GM23338 (cell line): Measurements from ENCODE around the gene ANKFN1. TPM values are rescaled to one million over a fixed set of nuclear protein-coding genes. Genes with fewer than 3 reads are reported as not detected.
A peak's percentile ranks its signal among the peaks of the same experiment; 100 is the strongest.

Experiments
- ATAC-seq: fragments of 200-7000 bp; cut with Tn5 transposase; 3 replicates; pipeline ENCODE4 v1.9.1; 2020
- DNase-seq: peaks from one replicate; pipeline ENCODE4 v3.0.0-alpha.2; 2015; ENCODE audit warnings: low spot score
- H2AFZ ChIP-seq: fragments of 200-600 bp; sonication (generic); 2 replicates; pipeline ENCODE4 v1.8.0; 2016; ENCODE audit warnings: antibody characterized with exemption, mild to moderate bottlenecking, moderate library complexity
- H3F3A ChIP-seq: fragments of 200-600 bp; sonication (generic); replicated peaks from 2 replicates; pipeline ENCODE4 v1.8.0; 2017; ENCODE audit warnings: antibody characterized with exemption, mixed run types, low read depth
- H3K27ac ChIP-seq: fragments of 200-600 bp; sonication (generic); 2 replicates; pipeline ENCODE4 v1.6.1; 2016; ENCODE audit warnings: low read depth
- H3K27me3 ChIP-seq: fragments of 200-600 bp; sonication (generic); 2 replicates; pipeline ENCODE4 v1.8.0; 2016; ENCODE audit warnings: mild to moderate bottlenecking, mixed run types, moderate library complexity; ENCODE audit not compliant: insufficient read depth
- H3K36me3 ChIP-seq: fragments of 200-600 bp; sonication (generic); 2 replicates; pipeline ENCODE4 v1.8.0; 2016; ENCODE audit warnings: mild to moderate bottlenecking; ENCODE audit not compliant: insufficient read depth
- H3K4me1 ChIP-seq: fragments of 200-600 bp; sonication (generic); 2 replicates; pipeline ENCODE4 v1.8.0; 2016; ENCODE audit warnings: mild to moderate bottlenecking, moderate library complexity; ENCODE audit not compliant: insufficient read depth
- H3K4me2 ChIP-seq: fragments of 200-600 bp; sonication (generic); 2 replicates; pipeline ENCODE4 v1.7.1; 2017; ENCODE audit warnings: mixed run types
- H3K4me3 ChIP-seq: fragments of 200-600 bp; sonication (generic); 2 replicates; pipeline ENCODE4 v1.6.1; 2016; ENCODE audit warnings: mixed run types
- H3K79me2 ChIP-seq: fragments of 200-600 bp; sonication (generic); replicated peaks from 2 replicates; pipeline ENCODE4 v1.8.0; 2017; ENCODE audit warnings: mild to moderate bottlenecking; ENCODE audit not compliant: insufficient read depth
- H3K9me2 ChIP-seq: fragments of 200-600 bp; sonication (generic); 2 replicates; pipeline ENCODE4 v1.8.0; 2017; ENCODE audit not compliant: insufficient read depth
- H4K20me1 ChIP-seq: fragments of 200-600 bp; sonication (generic); replicated peaks from 2 replicates; pipeline ENCODE4 v1.8.0; 2017; ENCODE audit warnings: mild to moderate bottlenecking; ENCODE audit not compliant: insufficient read depth
- H3K27ac Mint-ChIP-seq: 2 replicates; pipeline ENCODE4 v1.8.0; 2020; ENCODE audit warnings: inconsistent platforms, mild to moderate bottlenecking, moderate library complexity, mixed read lengths
- H3K27me3 Mint-ChIP-seq: 3 replicates; pipeline ENCODE4 v1.8.0; 2022; ENCODE audit warnings: low read depth, mild to moderate bottlenecking, moderate library complexity, mixed read lengths, inconsistent platforms; ENCODE audit not compliant: insufficient read depth, poor library complexity
- H3K36me3 Mint-ChIP-seq: 3 replicates; pipeline ENCODE4 v1.8.0; 2021; ENCODE audit warnings: low read depth, mild to moderate bottlenecking, inconsistent platforms, moderate library complexity, mixed read lengths
- H3K4me1 Mint-ChIP-seq: 3 replicates; pipeline ENCODE4 v1.8.0; 2020; ENCODE audit warnings: mild to moderate bottlenecking, inconsistent platforms, mixed read lengths
- H3K4me3 Mint-ChIP-seq: 3 replicates; pipeline ENCODE4 v1.8.0; 2021; ENCODE audit warnings: moderate library complexity, mild to moderate bottlenecking, inconsistent platforms, mixed read lengths
- H3K9me3 Mint-ChIP-seq: 3 replicates; pipeline ENCODE4 v1.8.0; 2020; ENCODE audit warnings: moderate library complexity, mild to moderate bottlenecking, inconsistent platforms, mixed read lengths
- CREB1 ChIP-seq: fragments of 250-450 bp; sonication (Bioruptor Pico); IDR thresholded peaks from 2 replicates; pipeline ENCODE4 v1.5.0; 2020; ENCODE audit warnings: low read depth, mild to moderate bottlenecking, moderate library complexity
- CTCF ChIP-seq, 2 experiments: fragments of 200-600 bp in 1 of 2; sonication (generic) in 1 of 2; conservative IDR thresholded peaks; 2 replicates each; pipeline versions ENCODE4 v1.5.1 to v1.6.1; 2016 to 2017; ENCODE audit warnings: antibody characterized with exemption in 2 of 2, low read depth in 2 of 2, mild to moderate bottlenecking in 2 of 2, moderate library complexity in 1 of 2
- ETS1 ChIP-seq: IDR thresholded peaks from 2 replicates; pipeline ENCODE4 v1.6.1; 2016; ENCODE audit warnings: antibody characterized with exemption
- EZH2 ChIP-seq: fragments of 200-600 bp; sonication (generic); IDR thresholded peaks from one replicate; pipeline ENCODE4 v1.8.0; 2017; ENCODE audit warnings: antibody characterized with exemption, mild to moderate bottlenecking, low read depth; ENCODE audit not compliant: unreplicated experiment
- EZH2phosphoT487 ChIP-seq: fragments of 200-600 bp; sonication (generic); IDR thresholded peaks from one replicate; pipeline ENCODE4 v1.8.1; 2018; ENCODE audit warnings: antibody characterized with exemption; ENCODE audit not compliant: unreplicated experiment
- JUNB ChIP-seq: IDR thresholded peaks from one replicate; pipeline ENCODE4 v1.6.1; 2016; ENCODE audit warnings: antibody characterized with exemption; ENCODE audit not compliant: unreplicated experiment
- NANOG ChIP-seq: IDR thresholded peaks from 2 replicates; pipeline ENCODE4 v1.6.1; 2016; ENCODE audit warnings: antibody characterized with exemption, borderline replicate concordance
- POLR2AphosphoS5 ChIP-seq: IDR thresholded peaks from 2 replicates; pipeline ENCODE4 v1.6.1; 2016; ENCODE audit warnings: antibody characterized with exemption, low read depth
- REST ChIP-seq: IDR thresholded peaks from one replicate; pipeline ENCODE4 v1.6.1; 2018; ENCODE audit warnings: antibody characterized with exemption; ENCODE audit not compliant: unreplicated experiment
- ZNF114 ChIP-seq: fragments of 250-450 bp; sonication (Bioruptor Pico); IDR thresholded peaks from 2 replicates; pipeline ENCODE4 v1.5.0; 2020; ENCODE audit warnings: mild to moderate bottlenecking, moderate library complexity
- ZNF331 ChIP-seq: fragments of 250-450 bp; sonication (Bioruptor Pico); IDR thresholded peaks from 2 replicates; pipeline ENCODE4 v1.5.0; 2020; ENCODE audit warnings: low read depth, mild to moderate bottlenecking, moderate library complexity
- polyA plus RNA-seq: library from polyadenylated mRNA; unstranded; fragments of >200 nt; fragmentation: Nextera tagmentation; extraction: Ambion mirVana; gene quantifications from 2 replicates; pipeline ENCODE4 v1.2.1, GENCODE V29; 2016
- total RNA-seq: library from RNA; depleted of rRNA; stranded (reverse); fragments of >200 nt; shearing (Covaris generic); gene quantifications from 2 replicates; pipeline ENCODE4 v1.2.3, GENCODE V29; 2014

Gene ANKFN1
- total and polyA plus RNA-seq, 2 experiments from 2014 or later: not detected

- no peak for TF ChIP-seq REST
- TF ChIP-seq JUNB: no peak
- TF ChIP-seq EZH2phosphoT487: no peak
- TF ChIP-seq ZNF114 (CRISPR knock-in tag): no peak
Observed at GRCh38 chr17:56475116-56475515, 321.8 kb downstream of the ANKFN1 start (continued).

- no peaks in the 10 kb centered on the region for H3K27me3 ChIP-seq
- H2AFZ ChIP-seq: no peak overlapping the region
- TF ChIP-seq CTCF (conservative IDR thresholded peaks at IDR 0.05; ENCODE audit: low read depth in 2 of 2) (peak; percentile 78), ETS1 (no peak)
- Mint-ChIP-seq H3K4me1 (no peaks in the 10 kb centered on the region), H3K27me3 (peaks cover 4% of the 10 kb centered on the region), H3K4me3 (no peak overlapping the region), H3K36me3 (no peaks in the 10 kb centered on the region), H3K27ac (no peak overlapping the region), H3K9me3 (no peaks in the 10 kb centered on the region)
- H3K4me1 ChIP-seq: no peaks in the 10 kb centered on the region
- no peaks in the 10 kb centered on the region for H3K36me3 ChIP-seq
- no peaks in the 10 kb centered on the region for H3K79me2 ChIP-seq
- no peaks in the 10 kb centered on the region for H4K20me1 ChIP-seq
- H3K4me3 ChIP-seq: no peak overlapping the region
- DNase-seq (peak; percentile 75), ATAC-seq (peak; percentile 90)
- no peaks in the 10 kb centered on the region for H3K9me2 ChIP-seq
- H3F3A ChIP-seq: no peaks in the 10 kb centered on the region
- no peak overlapping the region for H3K27ac ChIP-seq
- H3K4me2 ChIP-seq: no peak overlapping the region
Observed at GRCh38 chr17:56478836-56479447, 325.7 kb downstream of the ANKFN1 start.

- H2AFZ ChIP-seq: no peak overlapping the region
- Mint-ChIP-seq H3K4me1 (no peaks in the 10 kb centered on the region; the same call in 2 of the 3 replicates), H3K4me3 (no peak overlapping the region), H3K27me3 (peaks cover 4% of the 10 kb centered on the region), H3K36me3 (no peaks in the 10 kb centered on the region), H3K9me3 (no peaks in the 10 kb centered on the region), H3K27ac (no peak overlapping the region)
- no peak overlapping the region for H3K27ac ChIP-seq
- H3K36me3 ChIP-seq: no peaks in the 10 kb centered on the region
- no peaks in the 10 kb centered on the region for H3K9me2 ChIP-seq
- H4K20me1 ChIP-seq: no peaks in the 10 kb centered on the region
- H3K79me2 ChIP-seq: no peaks in the 10 kb centered on the region
- no peak overlapping the region for H3K4me2 ChIP-seq
- no peaks in the 10 kb centered on the region for H3F3A ChIP-seq
- no peaks in the 10 kb centered on the region for H3K4me1 ChIP-seq
- no peak overlapping the region for H3K4me3 ChIP-seq
- no peaks in the 10 kb centered on the region for H3K27me3 ChIP-seq
- ATAC-seq: no peak
- DNase-seq: no peak
- TF ChIP-seq NANOG (no peak), EZH2 (no peak), ZNF331 (CRISPR knock-in tag) (no peak), POLR2AphosphoS5 (no peak), CREB1 (CRISPR knock-in tag) (no peak), ETS1 (no peak)
Observed at GRCh38 chr17:56480501-56480900, 327.2 kb downstream of the ANKFN1 start.
